Peyer's patch (tissue), 4 donors: Measurements from ENCODE around the gene NFKBIZ. TPM values are rescaled to one million over a fixed set of nuclear protein-coding genes. Genes with fewer than 3 reads are reported as not detected.
"Not testable (repeated sequence)": the region's sequence is repeated elsewhere in the genome, so short reads cannot be mapped to it uniquely, and the experiment has no call there.

Source experiments
- DNase-seq, 3 donors: peaks; one replicate each; pipeline ENCODE4 v3.0.0-alpha.2; 2017 to 2019
- H3K27ac ChIP-seq, 4 donors: fragments of 200-600 bp; sonication (generic); one replicate each; pipeline ENCODE4 v1.5.1; 2016 to 2019
- H3K27me3 ChIP-seq, 2 donors: fragments of 200-600 bp; sonication (generic); one replicate each; pipeline ENCODE4 v1.5.1; 2019
- H3K36me3 ChIP-seq, 3 donors: fragments of 200-600 bp; sonication (generic); one replicate each; pipeline ENCODE4 v1.5.1; 2016 to 2019
- H3K4me1 ChIP-seq, 4 donors: fragments of 200-600 bp; sonication (generic); one replicate each; pipeline ENCODE4 v1.5.1; 2016 to 2019
- H3K4me3 ChIP-seq, 4 donors: fragments of 200-600 bp; sonication (generic); 1 replicate in 3 of 4; 2 replicates in 1 of 4; pipeline ENCODE4 v1.5.1; 2016 to 2019; ENCODE audit warnings: mild to moderate bottlenecking in 1 of 4
- H3K9me3 ChIP-seq, 4 donors: fragments of 200-600 bp; sonication (generic); one replicate each; pipeline ENCODE4 v1.5.1; 2016 to 2019; ENCODE audit warnings: mild to moderate bottlenecking in 1 of 4
- POLR2A ChIP-seq, 2 donors: fragments of 450-650 bp; IDR thresholded peaks; one replicate each; pipeline ENCODE4 v1.5.1; 2017; ENCODE audit warnings: antibody characterized with exemption in 2 of 2, mild to moderate bottlenecking in 2 of 2, moderate library complexity in 2 of 2
- total RNA-seq, 4 donors: library from RNA; depleted of rRNA; stranded (reverse); fragments of >200 nt; gene quantifications; one replicate each; pipeline ENCODE4 v1.1.0, GENCODE V29; 2016
- TF ChIP-seq, protein P1 (sequence below), 6 experiments: fragments of 450-650 bp in 4 of 6; fragments of 200-600 bp in 2 of 6; sonication (generic) in 1 of 6; IDR thresholded peaks; one replicate each; pipeline ENCODE4 v1.5.1; 2017 to 2019; ENCODE audit warnings: antibody characterized with exemption in 6 of 6, mild to moderate bottlenecking in 3 of 6, moderate library complexity in 1 of 6

Gene NFKBIZ
- total RNA-seq, 4 donors from 2014 or later = 37.1 to 70.1 (median 52.9) TPM

- no peaks in the 10 kb centered on the region for H3K27me3 ChIP-seq
- no peak for DNase-seq
- TF ChIP-seq, protein P1, sequence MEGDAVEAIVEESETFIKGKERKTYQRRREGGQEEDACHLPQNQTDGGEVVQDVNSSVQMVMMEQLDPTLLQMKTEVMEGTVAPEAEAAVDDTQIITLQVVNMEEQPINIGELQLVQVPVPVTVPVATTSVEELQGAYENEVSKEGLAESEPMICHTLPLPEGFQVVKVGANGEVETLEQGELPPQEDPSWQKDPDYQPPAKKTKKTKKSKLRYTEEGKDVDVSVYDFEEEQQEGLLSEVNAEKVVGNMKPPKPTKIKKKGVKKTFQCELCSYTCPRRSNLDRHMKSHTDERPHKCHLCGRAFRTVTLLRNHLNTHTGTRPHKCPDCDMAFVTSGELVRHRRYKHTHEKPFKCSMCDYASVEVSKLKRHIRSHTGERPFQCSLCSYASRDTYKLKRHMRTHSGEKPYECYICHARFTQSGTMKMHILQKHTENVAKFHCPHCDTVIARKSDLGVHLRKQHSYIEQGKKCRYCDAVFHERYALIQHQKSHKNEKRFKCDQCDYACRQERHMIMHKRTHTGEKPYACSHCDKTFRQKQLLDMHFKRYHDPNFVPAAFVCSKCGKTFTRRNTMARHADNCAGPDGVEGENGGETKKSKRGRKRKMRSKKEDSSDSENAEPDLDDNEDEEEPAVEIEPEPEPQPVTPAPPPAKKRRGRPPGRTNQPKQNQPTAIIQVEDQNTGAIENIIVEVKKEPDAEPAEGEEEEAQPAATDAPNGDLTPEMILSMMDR (IDR thresholded peaks at IDR 0.05) = no peak
- no peak for TF ChIP-seq POLR2A (IDR thresholded peaks at IDR 0.05)
- H3K4me1 ChIP-seq = no peaks in the 10 kb centered on the region
- H3K4me3 ChIP-seq = no peak overlapping the region
- H3K36me3 ChIP-seq = no peaks in the 10 kb centered on the region
- H3K27ac ChIP-seq = no peak overlapping the region
- H3K9me3 ChIP-seq = no peaks in the 10 kb centered on the region
These were observed 26.8 kb downstream of the NFKBIZ start for GRCh38 chr3:101876142-101876541.

DNA sequence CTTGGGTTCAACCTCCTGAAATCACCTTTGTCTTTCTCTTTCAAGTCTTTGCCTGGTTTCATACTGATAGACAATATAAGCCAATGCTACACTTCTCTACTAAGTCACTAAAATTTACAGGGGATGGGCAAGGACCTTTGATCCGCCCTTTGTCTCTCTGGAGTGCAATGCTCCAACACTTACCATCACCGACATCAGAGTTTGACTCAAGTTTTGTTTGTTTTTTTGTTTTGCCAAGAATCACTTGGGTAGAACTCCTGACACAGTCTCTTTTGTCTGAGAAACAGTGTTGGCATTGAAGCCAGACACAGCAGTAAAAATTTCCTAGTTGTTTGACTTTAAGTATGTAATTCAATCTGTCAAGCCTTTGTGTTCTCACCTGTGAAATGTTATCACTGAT, 29.3 kb downstream of the NFKBIZ start:
- Histone ChIP-seq H3K36me3 (no peaks in the 10 kb centered on the region), H3K27ac (no peak overlapping the region)

GRCh38 chr3:101879102-101879501, 29.8 kb downstream of the NFKBIZ start:
- no peaks in the 10 kb centered on the region for H3K9me3 ChIP-seq
- H3K27me3 ChIP-seq = no peaks in the 10 kb centered on the region
- no peak for DNase-seq
- H3K27ac ChIP-seq = no peak overlapping the region
- H3K4me3 ChIP-seq = no peak overlapping the region
- TF ChIP-seq, protein P1 (IDR thresholded peaks at IDR 0.05) = no peak
- no peak for TF ChIP-seq POLR2A (IDR thresholded peaks at IDR 0.05)
- no peaks in the 10 kb centered on the region for H3K36me3 ChIP-seq
- H3K4me1 ChIP-seq = no peaks in the 10 kb centered on the region

More for the DNA sequence above, 29.3 kb downstream of the NFKBIZ start:
- no peaks in the 10 kb centered on the region for H3K27me3 ChIP-seq
- H3K4me3 ChIP-seq = no peak overlapping the region
- no peaks in the 10 kb centered on the region for H3K9me3 ChIP-seq
- H3K4me1 ChIP-seq = no peaks in the 10 kb centered on the region
- no peak for DNase-seq
- TF ChIP-seq POLR2A (IDR thresholded peaks at IDR 0.05) = no peak
- TF ChIP-seq, protein P1 (IDR thresholded peaks at IDR 0.05) = no peak

DNA sequence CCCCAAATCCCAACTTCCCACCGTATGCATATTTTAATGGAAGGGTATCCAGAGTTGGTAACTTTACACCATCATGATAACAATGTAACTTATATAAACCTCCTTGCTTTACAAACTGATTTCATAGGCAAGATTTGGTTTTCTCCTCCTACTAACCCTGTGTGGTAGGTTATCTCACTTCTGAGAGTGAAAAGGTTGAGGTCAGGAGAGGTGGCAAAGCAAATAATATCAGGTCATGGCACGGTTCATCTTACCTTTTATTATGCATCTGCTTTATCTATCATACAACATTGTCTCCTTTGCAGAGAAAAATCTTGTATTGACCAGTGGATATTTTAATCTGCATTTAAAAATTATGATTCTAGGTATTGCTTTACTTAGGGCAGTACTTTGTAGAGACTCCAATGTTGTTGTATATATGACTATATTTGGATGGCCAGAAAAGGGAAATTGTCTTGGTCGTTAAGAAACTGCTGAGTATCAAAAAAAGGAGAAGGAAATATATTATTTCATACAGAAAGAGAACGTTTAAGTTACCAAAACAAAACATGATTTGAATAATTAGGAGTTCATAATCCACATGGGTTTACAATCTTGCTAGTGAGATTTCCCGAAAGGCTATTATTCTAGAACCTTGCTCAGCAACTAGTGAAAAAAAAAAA, 30.4 kb downstream of the NFKBIZ start:
- Histone ChIP-seq H3K27ac (no peak overlapping the region), H3K9me3 (no peaks in the 10 kb centered on the region), H3K4me3 (no peak overlapping the region), H3K36me3 (no peaks in the 10 kb centered on the region), H3K27me3 (no peaks in the 10 kb centered on the region), H3K4me1 (no peaks in the 10 kb centered on the region)
- no peak for DNase-seq
- TF ChIP-seq, protein P1 (IDR thresholded peaks at IDR 0.05) = no peak
- TF ChIP-seq POLR2A (IDR thresholded peaks at IDR 0.05) = no peak

DNA sequence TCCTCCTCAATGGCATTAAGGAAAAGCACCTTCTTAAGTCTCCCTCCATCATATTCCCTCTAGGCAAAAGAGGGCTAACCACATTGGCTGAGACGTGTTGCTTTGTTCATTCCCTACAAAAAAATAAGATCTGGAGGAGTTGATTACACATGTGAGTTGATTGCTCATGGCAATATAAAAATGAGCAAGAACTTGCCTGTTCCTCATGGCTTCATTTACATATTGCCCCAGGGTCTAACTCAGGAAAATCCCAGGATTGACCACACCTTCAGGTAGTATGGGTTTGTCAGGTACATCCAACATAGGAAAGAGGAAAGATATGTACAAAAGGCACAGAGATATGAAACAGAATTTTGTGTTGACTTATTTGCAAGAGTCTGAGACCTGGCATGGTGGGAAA, 35.5 kb downstream of the NFKBIZ start:
- DNase-seq = no peak
- no peak overlapping the region for H3K27ac ChIP-seq
- H3K27me3 ChIP-seq = no peaks in the 10 kb centered on the region
- no peak overlapping the region for H3K4me3 ChIP-seq
- H3K4me1 ChIP-seq = no peaks in the 10 kb centered on the region
- TF ChIP-seq, protein P1 (IDR thresholded peaks at IDR 0.05) = no peak
- no peak for TF ChIP-seq POLR2A (IDR thresholded peaks at IDR 0.05)
- no peaks in the 10 kb centered on the region for H3K36me3 ChIP-seq
- H3K9me3 ChIP-seq = no peaks in the 10 kb centered on the region

GRCh38 chr3:101885584-101885983, 36.3 kb downstream of the NFKBIZ start:
- not testable (repeated sequence) for H3K9me3 ChIP-seq, DNase-seq, H3K4me3 ChIP-seq, H3K27me3 ChIP-seq, H3K27ac ChIP-seq, H3K4me1 ChIP-seq, H3K36me3 ChIP-seq
